ENCODE measurements around the gene EFNB1.

The EFNB1 gene

GRCh38 chrX:68832516-68833447 lies 4.0 kb downstream of the EFNB1 start:
- ChIA-PET CTCF (no interaction called here), POLR2A (no interaction called here)
- TF ChIP-seq, protein P1, sequence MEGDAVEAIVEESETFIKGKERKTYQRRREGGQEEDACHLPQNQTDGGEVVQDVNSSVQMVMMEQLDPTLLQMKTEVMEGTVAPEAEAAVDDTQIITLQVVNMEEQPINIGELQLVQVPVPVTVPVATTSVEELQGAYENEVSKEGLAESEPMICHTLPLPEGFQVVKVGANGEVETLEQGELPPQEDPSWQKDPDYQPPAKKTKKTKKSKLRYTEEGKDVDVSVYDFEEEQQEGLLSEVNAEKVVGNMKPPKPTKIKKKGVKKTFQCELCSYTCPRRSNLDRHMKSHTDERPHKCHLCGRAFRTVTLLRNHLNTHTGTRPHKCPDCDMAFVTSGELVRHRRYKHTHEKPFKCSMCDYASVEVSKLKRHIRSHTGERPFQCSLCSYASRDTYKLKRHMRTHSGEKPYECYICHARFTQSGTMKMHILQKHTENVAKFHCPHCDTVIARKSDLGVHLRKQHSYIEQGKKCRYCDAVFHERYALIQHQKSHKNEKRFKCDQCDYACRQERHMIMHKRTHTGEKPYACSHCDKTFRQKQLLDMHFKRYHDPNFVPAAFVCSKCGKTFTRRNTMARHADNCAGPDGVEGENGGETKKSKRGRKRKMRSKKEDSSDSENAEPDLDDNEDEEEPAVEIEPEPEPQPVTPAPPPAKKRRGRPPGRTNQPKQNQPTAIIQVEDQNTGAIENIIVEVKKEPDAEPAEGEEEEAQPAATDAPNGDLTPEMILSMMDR (IDR thresholded peaks at IDR 0.05; ENCODE audit: control extremely low read depth, extremely low read depth, low read depth, missing control alignments) = no peak
- DNase-seq (ENCODE audit: extremely low spot score) = no peak

GRCh38 chrX:68833448-68833805 lies 4.6 kb downstream of the EFNB1 start:
- ChIA-PET CTCF (interaction anchor here (1.9 kb wide), 1 partner anchor 11 kb away, joined by 4 read pairs; no protein-coding TSS in a partner anchor), POLR2A (no interaction called here)
- TF ChIP-seq, protein P1 (IDR thresholded peaks at IDR 0.05; ENCODE audit: control extremely low read depth, extremely low read depth, low read depth, missing control alignments) = no peak
- DNase-seq (ENCODE audit: extremely low spot score) = no peak

GRCh38 chrX:68833855-68834331 lies 5.1 kb downstream of the EFNB1 start:
- CTCF ChIA-PET = interaction anchor here (1.9 kb wide), 1 partner anchor 12 kb away, joined by 4 read pairs; no protein-coding TSS in a partner anchor
- TF ChIP-seq, protein P1 (IDR thresholded peaks at IDR 0.05; ENCODE audit: control extremely low read depth, extremely low read depth, low read depth, missing control alignments) = no peak
- POLR2A ChIA-PET = no interaction called here
- DNase-seq (ENCODE audit: extremely low spot score) = no peak

GRCh38 chrX:68834371-68835103 lies 5.7 kb downstream of the EFNB1 start:
- ChIA-PET POLR2A (no interaction called here), CTCF (interaction anchor here (1.4 to 1.9 kb wide), 2 partner anchors 12 to 27 kb away, joined by 3 to 4 read pairs; no protein-coding TSS in a partner anchor)
- TF ChIP-seq, protein P1 (IDR thresholded peaks at IDR 0.05; ENCODE audit: control extremely low read depth, extremely low read depth, low read depth, missing control alignments) = no peak
- no peak for DNase-seq (ENCODE audit: extremely low spot score)

DNA sequence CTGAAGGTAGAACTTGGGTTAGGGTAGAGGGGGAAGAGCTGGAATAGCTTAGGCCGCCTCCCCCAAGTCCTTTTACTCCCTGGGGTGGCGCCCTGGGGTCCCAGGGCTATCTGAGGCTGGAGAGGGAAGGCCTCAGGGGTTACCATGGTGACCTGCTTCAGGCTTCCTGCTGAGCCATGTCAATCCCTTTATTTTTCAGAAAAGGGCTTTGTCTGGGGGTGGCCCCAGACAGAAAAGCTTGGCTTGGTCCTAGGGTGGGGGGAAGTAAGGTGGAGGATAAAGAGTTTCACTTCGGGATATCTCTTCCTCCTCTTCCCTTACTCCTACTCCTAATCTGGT lies 6.3 kb downstream of the EFNB1 start:
- no peak for DNase-seq (ENCODE audit: extremely low spot score)
- TF ChIP-seq, protein P1 (IDR thresholded peaks at IDR 0.05; ENCODE audit: control extremely low read depth, extremely low read depth, low read depth, missing control alignments) = no peak
- ChIA-PET CTCF (interaction anchor here (1.4 to 1.9 kb wide), 2 partner anchors 13 to 27 kb away, joined by 3 to 4 read pairs; no protein-coding TSS in a partner anchor), POLR2A (no interaction called here)

DNA sequence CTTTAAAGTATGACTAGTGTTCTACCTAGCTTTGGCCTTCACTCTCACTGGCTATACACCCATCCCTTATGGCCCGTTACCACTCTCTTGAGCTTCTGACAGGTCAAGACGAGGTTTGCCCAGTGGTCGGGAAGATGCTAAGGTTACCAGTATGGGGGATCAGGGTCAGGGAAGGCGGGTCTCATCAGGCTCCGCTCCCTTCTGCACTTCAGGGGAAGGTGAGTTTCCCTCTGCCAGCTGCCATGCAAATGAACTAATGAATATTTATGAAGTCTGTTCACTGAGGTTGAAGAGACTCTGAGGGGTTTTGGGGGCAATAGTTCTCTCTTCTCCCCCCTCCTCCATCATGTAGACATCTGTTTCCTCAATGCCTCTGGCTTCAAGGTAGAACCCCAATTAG lies 6.6 kb downstream of the EFNB1 start:
- POLR2A ChIA-PET = no interaction called here
- DNase-seq (ENCODE audit: extremely low spot score) = no peak
- CTCF ChIA-PET = interaction anchor here (1.4 to 2.9 kb wide), 3 partner anchors 8 to 28 kb away, joined by 3 to 16 read pairs (median 4); partner anchors contain the start of gene EFNB1
- TF ChIP-seq, protein P1 (IDR thresholded peaks at IDR 0.05; ENCODE audit: control extremely low read depth, extremely low read depth, low read depth, missing control alignments) = no peak
